ENCODE data around the gene INSYN1.

The INSYN1 gene

DNA sequence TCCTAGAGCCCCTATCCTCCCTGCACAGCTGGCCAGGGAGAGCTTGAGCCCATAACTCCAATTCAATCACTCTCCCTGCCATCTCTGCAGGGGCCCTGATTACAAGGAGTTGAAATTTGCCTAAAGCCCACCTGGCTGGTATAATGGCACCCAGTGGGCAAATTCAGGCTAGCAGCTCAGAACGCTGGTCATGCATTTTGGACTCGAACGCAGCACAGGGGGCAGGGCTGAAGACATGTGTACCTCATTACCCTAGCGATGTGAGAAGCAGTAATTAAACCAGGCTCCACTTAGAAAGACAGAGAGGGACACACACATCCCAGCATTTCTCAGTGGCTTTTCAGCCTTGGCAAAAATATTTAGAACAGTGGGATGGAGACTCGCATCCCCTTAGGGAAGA lies 3.2 kb downstream of the INSYN1 start:
- TF ChIP-seq, protein P1, sequence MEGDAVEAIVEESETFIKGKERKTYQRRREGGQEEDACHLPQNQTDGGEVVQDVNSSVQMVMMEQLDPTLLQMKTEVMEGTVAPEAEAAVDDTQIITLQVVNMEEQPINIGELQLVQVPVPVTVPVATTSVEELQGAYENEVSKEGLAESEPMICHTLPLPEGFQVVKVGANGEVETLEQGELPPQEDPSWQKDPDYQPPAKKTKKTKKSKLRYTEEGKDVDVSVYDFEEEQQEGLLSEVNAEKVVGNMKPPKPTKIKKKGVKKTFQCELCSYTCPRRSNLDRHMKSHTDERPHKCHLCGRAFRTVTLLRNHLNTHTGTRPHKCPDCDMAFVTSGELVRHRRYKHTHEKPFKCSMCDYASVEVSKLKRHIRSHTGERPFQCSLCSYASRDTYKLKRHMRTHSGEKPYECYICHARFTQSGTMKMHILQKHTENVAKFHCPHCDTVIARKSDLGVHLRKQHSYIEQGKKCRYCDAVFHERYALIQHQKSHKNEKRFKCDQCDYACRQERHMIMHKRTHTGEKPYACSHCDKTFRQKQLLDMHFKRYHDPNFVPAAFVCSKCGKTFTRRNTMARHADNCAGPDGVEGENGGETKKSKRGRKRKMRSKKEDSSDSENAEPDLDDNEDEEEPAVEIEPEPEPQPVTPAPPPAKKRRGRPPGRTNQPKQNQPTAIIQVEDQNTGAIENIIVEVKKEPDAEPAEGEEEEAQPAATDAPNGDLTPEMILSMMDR (IDR thresholded peaks at IDR 0.05; ENCODE audit: insufficient read depth, missing control alignments), result no peak
- FAIRE-seq, result no peak
- no peak for DNase-seq (ENCODE audit: insufficient read length, low spot score)

DNA sequence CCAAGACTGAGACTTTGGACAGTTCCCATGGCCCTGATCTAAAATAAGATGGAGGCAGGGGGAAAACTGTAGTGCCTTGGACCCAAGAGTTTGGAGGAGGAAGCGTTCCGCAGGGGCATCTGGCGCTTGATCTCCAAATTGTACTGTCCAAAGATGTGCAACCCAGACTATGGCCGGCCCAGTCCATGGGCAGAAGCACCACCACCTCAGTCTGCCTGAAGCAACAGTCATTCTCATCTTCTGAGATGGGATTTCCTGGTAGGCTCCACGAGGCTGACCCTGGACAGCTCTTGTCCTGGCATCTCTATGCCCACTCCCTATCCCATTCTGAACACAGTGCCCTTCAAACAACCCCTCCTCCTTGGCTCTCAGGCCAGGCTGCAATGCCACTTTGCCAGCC lies 3.6 kb downstream of the INSYN1 start:
- FAIRE-seq (no peak), DNase-seq (ENCODE audit: insufficient read length, low spot score) (no peak)
- TF ChIP-seq, protein P1 (IDR thresholded peaks at IDR 0.05; ENCODE audit: insufficient read depth, missing control alignments), result no peak

DNA sequence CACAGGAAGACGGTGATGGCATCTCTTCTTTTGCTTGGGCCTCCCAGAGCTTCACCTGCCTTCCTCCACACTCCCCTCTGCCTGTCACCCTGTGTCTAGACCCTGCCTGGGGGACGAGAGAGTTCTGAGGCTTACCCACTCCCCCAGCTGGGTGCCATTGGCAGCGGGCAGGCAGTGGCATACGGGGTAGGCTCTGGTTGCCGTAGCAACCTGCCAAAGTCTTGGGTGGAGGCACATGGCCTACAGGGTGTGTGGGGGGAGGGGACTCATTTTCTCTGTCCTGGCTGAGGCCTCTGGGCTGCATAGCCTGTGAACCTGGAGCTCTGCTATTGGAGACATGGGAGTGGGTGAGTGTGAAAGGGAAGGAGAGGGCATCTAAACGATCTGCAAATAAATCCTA lies 4.4 kb downstream of the INSYN1 start:
- TF ChIP-seq, protein P1 (IDR thresholded peaks at IDR 0.05; ENCODE audit: insufficient read depth, missing control alignments), result no peak
- no peak for FAIRE-seq

DNA sequence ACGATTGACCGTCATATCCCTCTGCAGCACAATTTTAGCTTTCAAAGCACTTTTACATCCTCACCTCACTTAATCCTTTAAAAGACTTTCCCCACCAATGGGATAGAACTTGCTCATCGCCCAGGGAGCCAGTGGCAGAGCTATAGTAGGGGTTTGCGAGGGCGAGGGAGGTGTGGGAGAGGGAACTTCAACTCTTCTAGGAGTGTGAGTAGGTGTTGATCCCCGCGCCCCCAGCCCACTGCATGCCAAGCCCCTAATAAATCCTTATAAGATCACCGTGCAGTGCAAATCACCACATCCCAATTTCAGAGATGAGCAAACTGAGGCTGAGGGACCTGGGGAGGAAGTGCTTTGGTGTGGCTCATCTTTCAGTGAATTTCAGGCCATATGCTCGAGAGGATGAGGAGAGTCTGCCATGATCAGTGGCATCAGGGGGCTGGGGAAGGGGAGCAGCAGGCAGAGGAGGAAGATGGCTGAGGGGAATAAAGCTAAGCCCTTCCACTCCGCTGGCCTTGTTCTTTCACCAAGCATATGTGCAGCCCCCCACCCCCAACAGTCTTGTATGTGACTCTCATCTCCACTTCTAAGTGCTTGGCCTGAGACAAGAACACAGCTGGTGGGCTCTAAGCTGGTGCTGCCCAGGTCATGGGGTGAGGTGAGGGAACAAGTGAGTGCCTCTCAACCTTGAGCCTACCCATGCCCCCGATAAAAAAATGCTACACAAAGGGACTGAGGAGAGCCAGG lies 5.1 kb downstream of the INSYN1 start:
- FAIRE-seq, result no peak
- TF ChIP-seq, protein P1 (IDR thresholded peaks at IDR 0.05; ENCODE audit: insufficient read depth, missing control alignments), result no peak
- DNase-seq (ENCODE audit: insufficient read length, low spot score), result no peak

More for the DNA sequence above, 4.4 kb downstream of the INSYN1 start:
- no peak for DNase-seq (ENCODE audit: insufficient read length, low spot score)

DNA sequence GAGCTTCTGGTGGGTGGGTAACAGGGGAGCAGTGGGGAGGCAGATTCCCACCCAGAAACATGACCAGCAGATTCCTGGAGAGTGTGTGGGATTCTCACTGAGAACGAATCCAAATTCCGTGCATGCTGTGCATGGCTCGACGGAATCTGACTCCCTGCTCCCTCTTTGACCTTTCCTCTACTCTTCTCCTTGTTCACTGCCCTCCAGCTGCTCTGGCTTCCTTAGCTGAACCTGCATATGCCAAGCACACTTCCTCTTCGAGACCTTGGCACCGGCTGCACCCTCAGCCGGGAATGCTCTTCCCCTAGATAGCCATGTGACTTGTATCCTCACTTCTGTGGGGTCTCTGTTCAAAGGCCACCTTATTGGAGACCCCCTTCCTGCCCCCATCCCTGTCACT lies 6.3 kb downstream of the INSYN1 start:
- DNase-seq (ENCODE audit: insufficient read length, low spot score), result no peak
- TF ChIP-seq, protein P1 (IDR thresholded peaks at IDR 0.05; ENCODE audit: insufficient read depth, missing control alignments), result no peak
- FAIRE-seq, result no peak

DNA sequence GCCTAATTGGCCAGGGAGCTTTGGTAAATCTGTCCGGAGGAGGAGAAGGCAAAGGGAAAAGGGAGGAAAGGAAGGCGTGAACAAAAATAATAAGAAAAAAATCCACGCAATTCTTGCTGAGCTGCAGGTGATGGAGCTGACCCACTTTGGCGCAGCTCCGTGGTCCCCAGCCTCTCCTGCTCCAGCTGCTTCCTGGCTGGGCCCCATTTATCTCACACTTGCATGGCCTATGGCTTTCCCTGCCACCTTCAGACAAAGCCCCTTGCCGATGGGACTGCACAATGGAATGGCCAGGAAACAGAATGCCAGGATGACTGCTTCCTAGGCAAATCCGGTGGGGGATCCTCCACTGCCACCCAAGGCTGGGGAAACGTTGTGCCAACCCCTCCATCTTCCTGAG lies 6.9 kb downstream of the INSYN1 start:
- TF ChIP-seq, protein P1 (IDR thresholded peaks at IDR 0.05; ENCODE audit: insufficient read depth, missing control alignments), result no peak
- FAIRE-seq (no peak), DNase-seq (ENCODE audit: insufficient read length, low spot score) (no peak)

DNA sequence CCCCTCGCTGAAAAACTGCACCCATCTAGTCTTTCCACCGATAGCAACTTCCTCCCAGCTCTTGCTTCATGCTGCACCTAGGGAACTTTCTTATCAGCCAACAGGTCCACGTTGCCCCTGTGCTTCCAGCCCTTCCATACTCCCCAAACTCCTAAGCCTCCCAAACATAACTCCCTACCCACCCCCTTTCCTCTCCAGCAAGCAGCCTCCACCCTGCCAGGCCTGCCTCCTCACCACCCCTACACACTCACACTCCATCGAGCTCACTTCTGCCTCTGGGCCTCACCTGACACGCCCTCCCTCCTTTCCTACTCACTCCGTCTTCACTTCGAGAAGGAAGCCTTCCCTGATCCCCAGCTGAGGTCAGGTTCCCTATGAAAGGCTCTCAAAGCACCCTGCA lies 8.1 kb downstream of the INSYN1 start:
- FAIRE-seq (no peak), DNase-seq (ENCODE audit: insufficient read length, low spot score) (no peak)
- TF ChIP-seq, protein P1 (IDR thresholded peaks at IDR 0.05; ENCODE audit: insufficient read depth, missing control alignments), result no peak
